ENCODE measurements around the gene APOA1.
"Not testable (repeated sequence)": the region's sequence is repeated elsewhere in the genome, so short reads cannot be mapped to it uniquely, and the experiment has no call there.

The APOA1 gene

GRCh38 chr11:116849486-116849885 lies 12.1 kb upstream of the APOA1 start:
- Mint-ChIP-seq H3K27me3 (no peaks in the 10 kb centered on the region), H3K9me3 (no peaks in the 10 kb centered on the region), H3K36me3 (ENCODE audit: low read depth) (peaks cover 41% of the 10 kb centered on the region), H3K4me3 (no peak overlapping the region), H3K4me1 (ENCODE audit: low read depth) (peaks cover 41% of the 10 kb centered on the region), H3K27ac (peak overlapping the region; percentile 7)

GRCh38 chr11:116849060-116849459 lies 11.6 kb upstream of the APOA1 start:
- no peak overlapping the region for H3K4me3 Mint-ChIP-seq
- H3K36me3 Mint-ChIP-seq (ENCODE audit: low read depth) = peaks cover 37% of the 10 kb centered on the region
- H3K27ac Mint-ChIP-seq = no peak overlapping the region
- H3K9me3 Mint-ChIP-seq = no peaks in the 10 kb centered on the region
- H3K4me1 Mint-ChIP-seq (ENCODE audit: low read depth) = peaks cover 37% of the 10 kb centered on the region
- H3K27me3 Mint-ChIP-seq = no peaks in the 10 kb centered on the region

GRCh38 chr11:116847612-116848011 lies 10.2 kb upstream of the APOA1 start:
- Mint-ChIP-seq H3K27ac (no peak overlapping the region), H3K36me3 (ENCODE audit: low read depth) (peaks cover 37% of the 10 kb centered on the region), H3K4me3 (no peak overlapping the region), H3K9me3 (no peaks in the 10 kb centered on the region), H3K4me1 (ENCODE audit: low read depth) (peaks cover 23% of the 10 kb centered on the region), H3K27me3 (no peaks in the 10 kb centered on the region)

GRCh38 chr11:116844722-116845121 lies 7.3 kb upstream of the APOA1 start:
- H3K27me3 Mint-ChIP-seq = no peaks in the 10 kb centered on the region
- no peak overlapping the region for H3K27ac Mint-ChIP-seq
- no peaks in the 10 kb centered on the region for H3K4me1 Mint-ChIP-seq (ENCODE audit: low read depth)
- H3K36me3 Mint-ChIP-seq (ENCODE audit: low read depth) = peaks cover 29% of the 10 kb centered on the region
- H3K9me3 Mint-ChIP-seq = no peaks in the 10 kb centered on the region
- H3K4me3 Mint-ChIP-seq = no peak overlapping the region

- Mint-ChIP-seq H3K27ac (no peak overlapping the region), H3K36me3 (ENCODE audit: low read depth) (peaks cover 26% of the 10 kb centered on the region), H3K27me3 (no peaks in the 10 kb centered on the region), H3K4me3 (no peak overlapping the region), H3K9me3 (no peaks in the 10 kb centered on the region), H3K4me1 (ENCODE audit: low read depth) (no peaks in the 10 kb centered on the region)
These were observed 6.2 kb upstream of the APOA1 start for GRCh38 chr11:116843661-116844060.

- no peaks in the 10 kb centered on the region for H3K9me3 Mint-ChIP-seq
- H3K4me3 Mint-ChIP-seq = no peak overlapping the region
- peaks cover 26% of the 10 kb centered on the region for H3K36me3 Mint-ChIP-seq (ENCODE audit: low read depth)
- no peaks in the 10 kb centered on the region for H3K4me1 Mint-ChIP-seq (ENCODE audit: low read depth)
- H3K27me3 Mint-ChIP-seq = no peaks in the 10 kb centered on the region
- no peak overlapping the region for H3K27ac Mint-ChIP-seq
These were observed 5.5 kb upstream of the APOA1 start for GRCh38 chr11:116842909-116843308.

- Mint-ChIP-seq H3K4me3 (no peak overlapping the region), H3K4me1 (ENCODE audit: low read depth) (no peaks in the 10 kb centered on the region), H3K36me3 (ENCODE audit: low read depth) (peaks cover 22% of the 10 kb centered on the region), H3K27ac (no peak overlapping the region), H3K27me3 (no peaks in the 10 kb centered on the region), H3K9me3 (no peaks in the 10 kb centered on the region)
These were observed 4.7 kb upstream of the APOA1 start for GRCh38 chr11:116842117-116842516.

GRCh38 chr11:116840746-116841296 lies 3.4 kb upstream of the APOA1 start:
- Mint-ChIP-seq H3K36me3 (ENCODE audit: low read depth) (peaks cover 9% of the 10 kb centered on the region), H3K9me3 (no peaks in the 10 kb centered on the region), H3K4me3 (no peak overlapping the region), H3K4me1 (ENCODE audit: low read depth) (peaks cover 3% of the 10 kb centered on the region), H3K27ac (peak overlapping the region; percentile 49), H3K27me3 (no peaks in the 10 kb centered on the region)

- Mint-ChIP-seq H3K27me3 (no peaks in the 10 kb centered on the region), H3K4me1 (ENCODE audit: low read depth) (peaks cover 6% of the 10 kb centered on the region), H3K9me3 (no peaks in the 10 kb centered on the region), H3K4me3 (no peak overlapping the region), H3K36me3 (ENCODE audit: low read depth) (peaks cover 6% of the 10 kb centered on the region), H3K27ac (no peak overlapping the region)
These were observed 2.9 kb upstream of the APOA1 start for GRCh38 chr11:116840224-116840745.

GRCh38 chr11:116838321-116839084 lies 1.1 kb upstream of the APOA1 start:
- Mint-ChIP-seq H3K4me3 (no peak overlapping the region), H3K4me1 (ENCODE audit: low read depth) (peaks cover 13% of the 10 kb centered on the region), H3K36me3 (ENCODE audit: low read depth) (no peaks in the 10 kb centered on the region), H3K9me3 (no peaks in the 10 kb centered on the region), H3K27me3 (no peaks in the 10 kb centered on the region), H3K27ac (no peak overlapping the region)

- Mint-ChIP-seq H3K4me3 (no peak overlapping the region), H3K36me3 (ENCODE audit: low read depth) (no peaks in the 10 kb centered on the region), H3K4me1 (ENCODE audit: low read depth) (peaks cover 13% of the 10 kb centered on the region), H3K27ac (no peak overlapping the region), H3K9me3 (no peaks in the 10 kb centered on the region), H3K27me3 (no peaks in the 10 kb centered on the region)
These were observed 810 bp downstream of the APOA1 start for GRCh38 chr11:116836632-116836991.

- peaks cover 13% of the 10 kb centered on the region for H3K4me1 Mint-ChIP-seq (ENCODE audit: low read depth)
- H3K36me3 Mint-ChIP-seq (ENCODE audit: low read depth) = no peaks in the 10 kb centered on the region
- peak overlapping the region; percentile 75 for H3K4me3 Mint-ChIP-seq
- H3K27me3 Mint-ChIP-seq = no peaks in the 10 kb centered on the region
- H3K27ac Mint-ChIP-seq = no peak overlapping the region
- H3K9me3 Mint-ChIP-seq = no peaks in the 10 kb centered on the region
These were observed 1.4 kb downstream of the APOA1 start for GRCh38 chr11:116835791-116836631.

- H3K4me1 Mint-ChIP-seq (ENCODE audit: low read depth) = peaks cover 13% of the 10 kb centered on the region
- no peak overlapping the region for H3K27ac Mint-ChIP-seq
- H3K9me3 Mint-ChIP-seq = no peaks in the 10 kb centered on the region
- peak overlapping the region; percentile 75 for H3K4me3 Mint-ChIP-seq
- no peaks in the 10 kb centered on the region for H3K27me3 Mint-ChIP-seq
- no peaks in the 10 kb centered on the region for H3K36me3 Mint-ChIP-seq (ENCODE audit: low read depth)
These were observed 2.2 kb downstream of the APOA1 start for GRCh38 chr11:116835042-116835772.

- H3K27ac Mint-ChIP-seq; H3K9me3 Mint-ChIP-seq; H3K36me3 Mint-ChIP-seq (ENCODE audit: low read depth); H3K27me3 Mint-ChIP-seq: not testable (repeated sequence)
- Mint-ChIP-seq H3K4me3 (peak overlapping the region; percentile 22), H3K4me1 (ENCODE audit: low read depth) (peaks cover 13% of the 10 kb centered on the region)
These were observed 2.8 kb downstream of the APOA1 start for GRCh38 chr11:116834535-116835041.
